GM21515 (cell line): ENCODE measurements around the gene STIP1.

ENCODE experiments used
- ATAC-seq: cut with Tn5 transposase; IDR thresholded peaks from one replicate; pipeline ENCODE4 v1.9.1; 2021; ENCODE audit not compliant: unreplicated experiment

Gene STIP1

DNA sequence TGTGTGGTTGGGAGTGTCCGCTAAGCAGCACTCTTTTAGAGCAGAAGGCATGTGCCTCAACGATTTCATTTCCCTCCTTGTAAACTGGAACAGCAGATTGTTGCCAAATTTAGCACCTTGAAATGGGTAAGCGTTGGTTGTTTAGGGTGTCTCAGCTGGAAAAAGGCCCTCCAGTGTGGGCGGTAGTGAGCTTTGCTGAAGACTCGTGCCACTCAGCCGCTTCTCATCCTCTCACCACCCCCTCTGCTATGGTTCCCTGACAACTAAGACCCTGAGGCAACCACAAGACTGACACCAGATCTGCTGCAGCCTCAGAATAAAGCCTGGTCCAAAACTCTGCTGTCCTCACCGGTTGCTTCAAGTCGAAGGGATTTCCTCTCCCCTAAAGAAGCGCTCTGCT lies 10.7 kb downstream of the STIP1 start:
- no peak for ATAC-seq

DNA sequence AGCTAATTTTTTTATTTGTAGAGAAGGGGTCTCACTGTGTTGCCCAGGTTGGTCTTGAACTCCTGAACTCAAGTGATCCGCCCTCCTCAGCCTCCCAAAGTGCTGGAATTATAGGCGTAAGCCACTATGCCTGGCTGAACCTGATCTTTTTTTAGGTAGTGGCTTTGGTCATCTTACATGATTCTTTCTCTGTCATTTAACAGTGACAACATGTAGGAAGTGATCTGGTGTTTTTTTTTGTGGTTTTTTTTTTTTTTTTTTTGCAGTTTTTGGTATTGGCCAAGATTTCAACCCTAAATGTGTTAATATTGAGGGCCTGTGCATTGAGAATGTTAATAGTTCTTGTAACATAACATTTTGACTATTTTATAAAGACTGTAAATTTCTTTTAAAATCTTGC lies 12.5 kb downstream of the STIP1 start:
- no peak for ATAC-seq

DNA sequence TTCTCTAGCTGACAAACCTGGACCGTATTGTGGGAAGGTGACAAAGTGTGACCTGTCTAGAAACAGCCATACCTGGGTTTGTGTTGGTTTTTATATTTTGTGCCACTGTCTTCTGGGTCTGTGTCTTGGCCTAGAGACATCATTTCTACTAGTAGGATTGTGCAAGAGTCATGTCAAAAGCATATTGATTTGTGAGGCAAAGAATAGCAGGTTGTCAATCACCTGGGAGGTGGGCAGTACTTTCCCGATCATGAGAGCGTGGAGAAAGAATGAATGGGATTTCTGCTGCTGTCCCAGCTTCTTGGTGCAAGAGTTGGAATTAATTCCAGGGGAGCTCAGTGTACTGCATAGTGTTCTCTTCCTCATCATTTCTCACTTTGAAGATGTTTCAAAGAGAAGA lies 15.6 kb downstream of the STIP1 start:
- ATAC-seq: no peak

DNA sequence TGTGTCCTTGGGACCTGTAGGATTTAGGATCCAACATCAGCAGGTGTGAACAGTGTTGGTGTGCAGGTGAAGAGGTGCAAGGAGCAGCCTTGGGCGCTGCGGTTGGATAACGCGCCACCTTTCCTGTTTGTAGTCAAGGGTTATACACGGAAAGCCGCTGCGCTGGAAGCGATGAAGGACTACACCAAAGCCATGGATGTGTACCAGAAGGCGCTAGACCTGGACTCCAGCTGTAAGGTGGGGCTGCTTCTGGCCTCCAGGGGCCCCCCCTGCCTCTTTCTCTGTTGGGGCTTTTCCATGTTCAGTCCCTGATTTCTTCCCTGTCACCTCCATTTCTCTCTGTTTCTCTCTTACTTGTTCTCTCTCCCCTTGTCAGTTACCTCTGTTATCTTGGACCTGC lies 17.0 kb downstream of the STIP1 start:
- no peak for ATAC-seq

DNA sequence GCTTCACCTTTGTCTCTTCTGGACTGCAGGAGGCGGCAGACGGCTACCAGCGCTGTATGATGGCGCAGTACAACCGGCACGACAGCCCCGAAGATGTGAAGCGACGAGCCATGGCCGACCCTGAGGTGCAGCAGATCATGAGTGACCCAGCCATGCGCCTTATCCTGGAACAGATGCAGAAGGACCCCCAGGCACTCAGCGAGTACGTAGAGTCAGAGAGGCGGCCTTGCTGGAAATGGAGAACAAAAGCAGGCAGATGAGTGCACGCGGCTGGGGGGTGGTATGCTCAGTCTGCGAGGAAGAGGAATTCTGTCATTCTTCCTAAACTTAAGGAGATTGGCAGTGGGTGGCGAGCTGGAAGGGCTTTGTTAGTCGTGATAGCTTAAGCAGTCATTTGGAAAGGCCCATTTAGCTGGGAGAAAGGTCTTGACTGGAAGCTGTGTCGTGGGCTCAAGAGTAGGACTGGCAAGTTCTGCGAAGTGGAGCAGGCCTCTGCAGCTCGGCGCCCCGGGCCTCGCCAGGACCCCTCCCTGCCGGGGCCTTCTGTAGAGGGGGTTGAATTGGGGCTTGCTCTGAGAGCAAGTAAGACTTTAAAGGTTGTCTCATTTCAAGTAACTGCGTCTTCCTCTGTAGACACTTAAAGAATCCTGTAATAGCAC lies 17.6 kb downstream of the STIP1 start:
- no peak for ATAC-seq

DNA sequence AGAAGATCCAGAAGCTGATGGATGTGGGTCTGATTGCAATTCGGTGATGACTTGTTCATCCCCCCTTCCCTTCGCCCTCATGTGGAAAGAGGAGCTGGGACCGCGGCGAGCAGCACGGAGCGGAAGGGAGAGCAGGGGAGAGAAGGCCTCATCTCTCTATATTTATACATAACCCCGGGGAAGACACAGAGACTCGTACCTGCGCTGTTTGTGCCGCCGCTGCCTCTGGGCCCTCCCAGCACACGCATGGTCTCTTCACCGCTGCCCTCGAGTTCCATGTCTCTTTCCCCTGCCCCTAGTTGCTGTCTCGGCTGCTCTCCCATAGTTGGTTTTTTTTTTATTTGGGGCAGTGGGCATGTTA lies 18.1 kb downstream of the STIP1 start:
- ATAC-seq: no peak

DNA sequence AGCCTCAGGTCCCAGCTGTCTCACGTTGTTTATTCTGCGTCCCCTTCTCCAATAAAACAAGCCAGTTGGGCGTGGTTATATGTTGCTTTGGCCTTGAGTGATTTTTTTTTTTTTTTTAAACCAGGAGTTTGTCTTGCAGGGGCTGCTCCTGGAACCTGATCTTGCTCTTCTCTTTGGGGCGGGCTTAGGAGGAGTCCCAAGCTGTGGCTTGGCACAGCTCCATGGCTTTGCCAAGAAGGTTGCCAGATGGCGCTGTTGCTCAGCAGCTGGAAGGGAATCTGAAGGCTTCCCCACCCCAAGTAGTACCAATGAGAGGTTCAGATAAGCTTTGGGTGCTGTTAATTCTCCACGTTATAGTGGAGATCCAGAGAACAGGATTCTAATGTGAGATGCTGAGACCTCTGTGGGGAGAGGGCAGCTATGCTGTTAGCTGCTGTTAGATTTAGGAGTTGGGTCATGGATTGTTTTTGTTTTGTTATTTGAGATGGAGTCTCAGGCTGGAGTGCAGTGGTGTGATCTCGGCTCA lies 18.6 kb downstream of the STIP1 start:
- ATAC-seq: no peak

DNA sequence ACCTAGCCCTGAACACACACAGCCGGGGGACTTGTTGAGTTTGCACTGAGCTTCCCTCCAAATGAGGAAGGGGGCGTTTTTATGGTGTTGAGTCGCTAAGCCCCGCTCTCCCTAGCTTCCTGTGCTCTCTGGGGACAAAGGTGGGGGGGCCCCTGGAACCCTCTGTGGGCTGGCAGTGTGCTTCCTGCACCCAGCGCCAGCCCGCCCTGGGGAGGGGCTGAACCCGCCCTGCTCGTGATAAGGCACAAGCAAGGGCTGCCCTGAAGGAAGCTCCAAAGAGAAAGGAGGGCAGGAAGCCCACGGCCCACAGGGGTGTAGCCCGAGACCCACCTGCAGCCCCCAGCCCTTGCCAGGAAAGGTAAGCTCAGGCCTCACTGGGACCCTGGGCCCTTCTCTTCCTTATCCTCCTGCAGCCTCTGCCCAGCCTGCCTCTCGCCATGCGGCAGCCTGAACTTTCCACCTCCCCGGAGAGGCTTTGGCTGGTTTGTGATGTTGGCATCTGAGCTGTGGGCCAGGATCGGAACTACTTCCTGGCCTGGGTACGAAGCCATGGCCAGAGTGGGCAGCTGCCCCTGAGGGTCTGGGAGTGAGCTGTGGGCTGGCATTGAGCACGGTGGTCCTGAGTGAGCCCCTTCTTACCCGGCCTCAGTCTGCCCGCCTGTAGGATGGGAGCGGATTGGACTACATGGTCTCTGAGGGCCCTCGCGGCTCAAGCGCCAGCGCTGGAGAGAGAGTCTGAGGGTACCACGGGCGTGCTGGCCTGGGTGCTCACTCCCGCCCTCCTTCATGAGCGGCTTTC lies 20.7 kb downstream of the STIP1 start, which contains the start of gene FERMT3:
Gene FERMT3 (plus strand): TSS at position 265 of the 799 bp plus-strand sequence. CDS start 644 bp downstream, outside the sequence.
- no peak for ATAC-seq

DNA sequence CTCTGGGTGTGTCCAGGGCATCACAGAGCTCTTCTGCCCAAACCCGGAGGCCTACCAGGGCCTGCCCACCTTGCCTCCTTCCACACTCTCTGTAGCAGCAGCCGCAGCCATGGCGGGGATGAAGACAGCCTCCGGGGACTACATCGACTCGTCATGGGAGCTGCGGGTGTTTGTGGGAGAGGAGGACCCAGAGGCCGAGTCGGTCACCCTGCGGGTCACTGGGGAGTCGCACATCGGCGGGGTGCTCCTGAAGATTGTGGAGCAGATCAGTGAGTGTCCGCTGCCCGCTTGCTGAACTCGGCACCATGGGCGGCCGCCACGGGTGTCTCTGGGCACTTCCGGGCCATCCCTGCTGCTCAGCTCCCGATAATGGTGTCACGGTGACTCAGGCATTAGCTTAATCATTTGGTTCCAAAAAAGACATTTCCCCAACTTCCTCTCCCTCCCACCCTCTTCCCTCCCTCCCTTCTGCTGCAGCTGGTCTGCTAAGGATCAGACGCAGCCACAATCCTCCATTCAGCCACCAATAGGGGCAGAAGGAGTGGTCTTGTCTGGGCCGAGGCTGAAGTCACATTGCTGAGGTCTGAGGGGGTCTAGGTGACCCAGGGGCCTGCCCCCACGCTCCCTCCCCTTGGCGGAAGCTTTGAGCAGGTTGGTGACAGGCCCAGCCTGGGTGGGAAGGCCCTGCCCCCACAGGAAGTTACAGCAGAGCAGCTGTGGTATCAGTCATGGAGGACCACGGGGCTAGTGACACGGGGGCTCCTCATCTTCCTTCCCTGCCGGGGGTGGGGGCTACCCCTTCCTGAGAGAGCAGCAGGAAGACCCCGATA lies 21.5 kb downstream of the STIP1 start:
- ATAC-seq: peak; percentile 45

DNA sequence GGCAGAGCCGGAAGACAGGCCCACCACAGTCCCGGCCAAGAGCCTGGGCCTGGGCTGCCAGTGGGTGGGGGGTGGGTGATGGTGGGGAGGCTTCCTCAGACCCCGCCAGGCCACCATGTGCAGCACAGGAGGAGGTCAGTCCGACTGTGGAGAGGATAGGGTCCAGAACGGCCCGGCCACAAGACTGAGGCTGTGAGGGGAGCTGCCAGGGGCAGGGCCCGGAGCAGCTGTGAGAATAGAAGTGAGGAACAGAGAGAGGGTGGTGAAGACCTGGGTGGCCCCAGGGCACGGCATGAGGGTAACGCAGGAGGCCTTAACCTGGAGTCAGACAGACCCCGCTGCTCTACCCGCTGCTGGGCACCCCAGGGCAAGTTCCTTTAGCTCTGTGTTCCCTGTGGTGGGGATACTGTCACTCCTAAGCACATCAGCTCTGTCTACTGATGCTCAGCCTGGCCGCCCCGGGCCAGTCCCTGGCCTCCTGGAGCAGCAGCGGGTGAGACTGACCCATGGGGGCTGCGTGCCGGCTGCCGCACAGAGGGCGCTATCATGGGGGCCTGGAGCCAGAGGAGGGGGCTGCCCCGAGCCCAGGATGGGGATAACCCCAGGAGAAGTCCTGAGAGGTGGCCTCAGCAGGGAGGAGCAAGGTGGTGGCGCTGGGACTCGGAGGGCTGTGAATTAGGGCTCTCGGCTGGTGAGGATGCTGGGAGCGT lies 22.3 kb downstream of the STIP1 start:
- ATAC-seq: no peak

DNA sequence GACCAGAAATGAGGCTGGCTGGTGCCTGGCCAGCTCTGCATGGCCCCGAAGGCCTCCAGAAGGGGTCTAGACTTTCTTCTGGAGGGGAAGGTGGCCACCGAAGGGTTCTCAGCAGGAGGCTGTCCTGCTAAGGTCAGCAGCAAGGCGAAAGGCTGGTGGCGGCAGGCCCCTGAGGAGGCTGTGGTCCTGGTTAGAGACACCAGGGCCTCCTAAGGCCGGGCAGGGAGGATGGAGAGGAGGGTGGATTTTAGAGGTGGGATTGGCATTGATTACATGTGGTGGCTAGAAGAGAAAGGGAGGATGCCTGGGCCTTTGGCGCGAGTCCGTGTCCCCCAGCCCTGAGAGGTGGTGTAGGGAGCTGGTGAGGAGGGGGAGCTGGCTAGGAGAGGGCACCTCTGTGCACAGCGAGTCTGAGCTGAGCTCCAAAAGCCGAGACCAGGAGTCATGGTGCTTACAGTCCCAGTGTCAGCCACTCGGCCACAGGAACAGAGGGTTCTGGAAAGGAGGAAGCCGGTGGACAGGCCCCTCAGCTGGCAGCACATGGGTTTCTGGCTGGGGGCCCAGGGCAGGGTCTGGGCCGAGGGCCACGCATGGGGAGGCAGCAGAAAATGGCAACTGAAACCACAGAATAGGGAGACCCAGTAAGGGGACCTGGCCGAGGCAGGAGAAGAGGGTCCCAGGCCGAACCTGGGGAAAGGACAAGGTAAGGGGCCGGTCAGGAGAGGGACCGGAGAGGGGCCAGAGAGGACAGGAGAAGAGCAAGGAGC lies 23.0 kb downstream of the STIP1 start:
- ATAC-seq: no peak

DNA sequence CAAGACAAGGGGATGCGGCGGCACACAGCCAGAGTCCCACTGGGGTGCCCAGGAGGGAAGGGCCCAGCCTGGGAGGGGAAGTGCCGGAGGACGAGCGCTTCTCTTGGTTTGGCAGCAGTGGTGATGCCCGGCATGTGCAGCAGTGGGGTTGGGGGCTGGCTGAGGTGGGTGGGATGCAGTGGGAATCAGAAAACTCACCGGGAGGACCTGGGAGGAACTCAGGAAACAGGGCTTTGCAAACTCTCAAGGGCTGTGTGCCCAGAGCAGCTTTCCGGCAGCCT lies 23.5 kb downstream of the STIP1 start:
- no peak for ATAC-seq

DNA sequence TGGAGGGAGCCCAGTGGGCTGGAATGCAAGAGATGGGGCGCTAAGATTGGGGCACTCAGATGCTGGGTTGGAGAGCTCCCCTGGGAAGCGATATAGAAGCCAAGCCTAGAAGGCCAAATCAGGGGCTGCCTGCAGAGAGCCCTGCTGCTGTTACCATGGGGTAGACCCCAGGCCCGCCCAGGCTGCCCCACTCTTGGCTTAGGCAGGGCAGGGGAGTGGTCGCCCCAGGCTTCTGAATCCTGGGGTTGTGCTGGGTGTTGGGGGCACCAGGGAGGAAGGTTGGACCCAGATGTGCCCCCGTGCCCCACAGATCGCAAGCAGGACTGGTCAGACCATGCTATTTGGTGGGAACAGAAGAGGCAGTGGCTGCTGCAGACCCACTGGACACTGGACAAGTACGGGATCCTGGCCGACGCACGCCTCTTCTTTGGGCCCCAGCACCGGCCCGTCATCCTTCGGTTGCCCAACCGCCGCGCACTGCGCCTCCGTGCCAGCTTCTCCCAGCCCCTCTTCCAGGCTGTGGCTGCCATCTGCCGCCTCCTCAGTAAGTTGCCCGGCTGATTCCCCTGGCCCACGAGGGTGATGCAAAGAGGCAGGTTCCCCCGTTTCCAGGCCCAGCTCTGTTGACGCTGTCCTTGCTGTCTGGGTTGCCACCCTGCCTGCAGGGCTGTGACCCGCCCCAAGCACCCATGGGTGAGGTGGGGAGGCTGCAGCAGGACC lies 24.5 kb downstream of the STIP1 start:
- no peak for ATAC-seq

DNA sequence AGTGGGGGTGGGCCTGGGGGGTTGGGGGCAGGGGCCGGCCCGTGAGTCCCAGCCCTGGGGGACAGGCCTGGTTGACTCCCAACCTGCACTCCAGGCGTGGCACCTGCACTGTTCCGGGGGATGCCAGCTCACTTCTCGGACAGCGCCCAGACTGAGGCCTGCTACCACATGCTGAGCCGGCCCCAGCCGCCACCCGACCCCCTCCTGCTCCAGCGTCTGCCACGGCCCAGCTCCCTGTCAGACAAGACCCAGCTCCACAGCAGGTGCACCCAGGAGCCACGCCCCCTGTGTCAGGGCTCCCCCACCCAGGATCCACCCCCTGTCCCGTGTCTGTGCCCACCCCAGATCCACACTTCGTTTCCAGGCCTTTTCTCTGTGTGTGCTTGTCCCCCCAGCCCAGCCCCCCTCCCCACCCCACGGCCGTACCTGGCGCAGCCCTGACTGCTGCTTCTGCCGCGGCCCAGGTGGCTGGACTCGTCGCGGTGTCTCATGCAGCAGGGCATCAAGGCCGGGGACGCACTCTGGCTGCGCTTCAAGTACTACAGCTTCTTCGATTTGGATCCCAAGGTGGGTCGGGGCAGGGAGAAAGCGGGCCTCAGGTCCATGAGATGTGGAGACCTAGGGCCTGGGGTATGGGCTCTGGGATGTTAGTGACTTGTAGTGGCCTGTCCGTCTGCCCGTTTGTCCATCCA lies 25.4 kb downstream of the STIP1 start:
- ATAC-seq: no peak

DNA sequence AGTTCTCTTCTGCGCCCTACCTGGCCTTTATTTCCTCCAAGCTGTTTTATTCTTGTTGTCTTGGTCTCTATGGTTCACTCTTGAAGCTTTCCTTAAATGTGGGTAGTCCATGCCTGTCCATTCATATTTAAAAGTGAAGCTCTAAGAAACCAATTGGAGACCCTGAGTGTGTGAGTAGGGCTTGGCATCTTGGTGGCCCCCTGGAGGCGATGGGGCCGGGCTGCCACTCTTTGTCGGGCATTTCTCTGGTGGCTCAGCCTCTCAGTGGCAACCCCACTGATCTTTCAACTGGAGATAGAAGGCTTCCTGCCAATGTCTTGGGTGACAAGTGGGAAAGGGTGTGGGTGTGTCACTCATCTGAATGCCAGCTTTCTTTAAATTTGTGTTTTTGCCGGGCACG lies 30.9 kb downstream of the STIP1 start:
- ATAC-seq: no peak

DNA sequence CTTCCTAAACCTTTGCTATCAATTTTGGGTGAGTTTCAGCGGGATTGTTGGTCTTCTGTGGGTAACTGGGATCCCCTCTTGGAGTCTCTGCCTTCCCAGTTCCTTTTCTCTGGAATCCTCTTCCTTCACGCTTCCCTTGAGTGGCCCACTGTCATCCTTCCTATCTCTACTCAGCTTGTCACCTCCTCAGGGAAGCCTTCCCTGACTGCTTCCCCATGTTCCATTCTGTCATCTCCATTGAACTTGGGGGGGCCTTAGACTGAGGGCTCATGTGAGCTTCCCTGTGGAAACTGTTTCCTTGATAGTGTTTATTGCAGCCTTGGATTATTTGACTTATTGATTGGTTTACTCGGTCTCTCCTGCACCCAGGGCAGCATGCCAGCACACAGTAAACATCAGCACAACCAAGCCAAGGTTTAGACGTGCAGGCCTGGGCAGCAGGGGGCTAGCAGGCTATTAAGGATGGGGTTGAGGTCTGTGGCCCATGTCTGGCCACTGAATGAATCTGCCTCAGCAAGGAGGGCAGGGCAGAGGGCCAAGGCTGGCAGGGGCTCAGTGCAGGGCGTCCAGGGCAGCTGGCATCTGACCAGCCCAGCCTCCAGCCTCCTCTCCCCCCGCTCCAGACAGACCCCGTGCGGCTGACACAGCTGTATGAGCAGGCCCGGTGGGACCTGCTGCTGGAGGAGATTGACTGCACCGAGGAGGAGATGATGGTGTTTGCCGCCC lies 32.8 kb downstream of the STIP1 start:
- ATAC-seq: no peak

DNA sequence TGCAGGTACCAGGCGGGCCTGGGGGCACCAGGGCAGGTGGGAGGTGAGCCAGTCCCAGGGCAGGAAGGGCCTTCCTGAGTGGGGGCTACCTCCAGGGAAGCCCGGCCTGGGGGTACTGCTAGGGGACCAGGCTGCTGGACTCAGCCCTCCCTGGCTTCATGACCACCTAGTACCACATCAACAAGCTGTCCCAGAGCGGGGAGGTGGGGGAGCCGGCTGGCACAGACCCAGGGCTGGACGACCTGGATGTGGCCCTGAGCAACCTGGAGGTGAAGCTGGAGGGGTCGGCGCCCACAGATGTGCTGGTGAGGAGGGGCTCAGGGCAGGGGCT lies 33.3 kb downstream of the STIP1 start:
- no peak for ATAC-seq

DNA sequence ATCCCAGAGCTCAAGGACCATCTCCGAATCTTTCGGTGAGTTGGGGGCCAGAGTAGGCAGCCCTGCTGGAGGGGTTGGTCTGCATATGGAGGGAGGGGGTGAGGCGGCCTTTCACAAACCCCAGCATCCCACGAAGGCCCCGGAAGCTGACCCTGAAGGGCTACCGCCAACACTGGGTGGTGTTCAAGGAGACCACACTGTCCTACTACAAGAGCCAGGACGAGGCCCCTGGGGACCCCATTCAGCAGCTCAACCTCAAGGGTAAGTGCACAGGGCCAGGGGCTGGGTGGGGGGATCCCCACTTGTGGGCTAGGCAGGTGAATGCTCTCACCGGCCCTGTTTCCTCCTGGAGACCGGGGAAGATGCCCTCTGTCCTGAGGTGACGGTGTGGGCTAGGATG lies 33.8 kb downstream of the STIP1 start:
- no peak for ATAC-seq

DNA sequence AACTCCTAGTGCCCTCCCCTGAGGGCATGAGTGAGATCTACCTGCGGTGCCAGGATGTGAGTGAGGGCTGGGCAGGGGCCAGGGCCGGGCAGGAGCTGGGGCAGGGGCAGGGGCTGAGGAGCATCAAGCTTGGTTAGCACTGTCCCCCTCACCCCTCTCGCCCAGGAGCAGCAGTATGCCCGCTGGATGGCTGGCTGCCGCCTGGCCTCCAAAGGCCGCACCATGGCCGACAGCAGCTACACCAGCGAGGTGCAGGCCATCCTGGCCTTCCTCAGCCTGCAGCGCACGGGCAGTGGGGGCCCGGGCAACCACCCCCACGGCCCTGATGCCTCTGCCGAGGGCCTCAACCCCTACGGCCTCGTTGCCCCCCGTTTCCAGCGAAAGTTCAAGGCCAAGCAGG lies 34.3 kb downstream of the STIP1 start:
- no peak for ATAC-seq
